HepG2 (cell line): ENCODE data around the gene NTN3.

ENCODE experiments used
- FOXK1 ChIP-seq: sonication (generic); formaldehyde crosslinking; IDR thresholded peaks from 2 replicates; pipeline ENCODE4 v1.4.0; 2020; ENCODE audit warnings: low read depth, missing genetic modification reagents, borderline replicate concordance
- JUNB ChIP-seq: sonication (generic); formaldehyde crosslinking; IDR thresholded peaks from 2 replicates; pipeline ENCODE4 v1.8.0; 2022; ENCODE audit warnings: missing genetic modification reagents, mild to moderate bottlenecking, borderline replicate concordance
- ZFP1 ChIP-seq: IDR thresholded peaks from 2 replicates; pipeline ENCODE4 v1.6.1; 2016
- TF ChIP-seq, protein P1 (sequence below): sonication (generic); formaldehyde crosslinking; IDR thresholded peaks from 2 replicates; pipeline ENCODE4 v1.4.0; 2020; ENCODE audit warnings: missing genetic modification reagents, borderline replicate concordance

DNA sequence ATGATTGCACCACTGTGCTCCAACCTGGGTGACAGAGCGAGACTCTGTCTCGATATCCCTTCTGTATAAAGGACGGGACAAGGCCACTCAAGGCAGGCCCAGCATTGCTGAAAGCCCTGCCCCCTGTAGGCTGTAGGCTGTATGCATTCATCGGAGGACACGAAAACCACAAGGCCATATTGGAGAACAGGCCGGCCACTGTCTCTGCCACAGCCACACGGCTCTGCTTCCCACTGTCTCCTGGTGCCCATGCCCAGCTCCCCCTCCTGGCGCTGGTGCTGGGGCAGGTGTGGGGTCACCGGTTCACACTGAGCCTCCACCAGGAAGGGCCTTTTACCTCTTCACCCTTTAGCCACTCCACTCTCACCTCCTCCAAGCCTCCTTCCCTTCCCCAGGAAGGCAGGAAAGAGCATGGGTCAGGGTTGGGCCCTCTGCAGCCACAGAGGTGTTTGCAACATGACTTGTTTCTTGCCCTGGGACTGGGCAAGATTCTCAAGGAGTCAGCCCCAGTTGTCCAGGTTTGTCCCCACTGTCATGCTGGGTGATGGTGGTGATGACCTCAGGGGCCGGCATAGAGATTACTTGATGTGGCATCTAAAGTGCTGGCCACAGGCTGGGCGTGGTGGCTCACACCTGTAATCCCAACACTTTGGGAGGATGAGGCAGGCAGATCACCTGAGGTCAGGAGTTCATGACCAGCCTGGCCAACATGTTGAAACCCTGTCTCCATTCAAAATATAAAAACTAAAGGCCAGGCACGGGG, 5.3 kb upstream of the NTN3 start:
- TF ChIP-seq, protein P1, sequence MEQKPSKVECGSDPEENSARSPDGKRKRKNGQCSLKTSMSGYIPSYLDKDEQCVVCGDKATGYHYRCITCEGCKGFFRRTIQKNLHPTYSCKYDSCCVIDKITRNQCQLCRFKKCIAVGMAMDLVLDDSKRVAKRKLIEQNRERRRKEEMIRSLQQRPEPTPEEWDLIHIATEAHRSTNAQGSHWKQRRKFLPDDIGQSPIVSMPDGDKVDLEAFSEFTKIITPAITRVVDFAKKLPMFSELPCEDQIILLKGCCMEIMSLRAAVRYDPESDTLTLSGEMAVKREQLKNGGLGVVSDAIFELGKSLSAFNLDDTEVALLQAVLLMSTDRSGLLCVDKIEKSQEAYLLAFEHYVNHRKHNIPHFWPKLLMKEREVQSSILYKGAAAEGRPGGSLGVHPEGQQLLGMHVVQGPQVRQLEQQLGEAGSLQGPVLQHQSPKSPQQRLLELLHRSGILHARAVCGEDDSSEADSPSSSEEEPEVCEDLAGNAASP (CRISPR knock-in tag), result no peak
- no peak for TF ChIP-seq JUNB
- no peak for TF ChIP-seq ZFP1 (CRISPR knock-in tag)
- no peak for TF ChIP-seq FOXK1
